ENCODE results near the gene MYBPC2.
A peak's percentile ranks its signal among the peaks of the same experiment; 100 is the strongest.

Gene MYBPC2

GRCh38 chr19:50498219-50499056 is 65.7 kb downstream of the MYBPC2 start:
- DNase-seq (ENCODE audit: low read depth, low spot score) = no peak

- DNase-seq (ENCODE audit: low read depth, low spot score) = no peak
Observed at GRCh38 chr19:50500060-50500752, 67.5 kb downstream of the MYBPC2 start.

DNA sequence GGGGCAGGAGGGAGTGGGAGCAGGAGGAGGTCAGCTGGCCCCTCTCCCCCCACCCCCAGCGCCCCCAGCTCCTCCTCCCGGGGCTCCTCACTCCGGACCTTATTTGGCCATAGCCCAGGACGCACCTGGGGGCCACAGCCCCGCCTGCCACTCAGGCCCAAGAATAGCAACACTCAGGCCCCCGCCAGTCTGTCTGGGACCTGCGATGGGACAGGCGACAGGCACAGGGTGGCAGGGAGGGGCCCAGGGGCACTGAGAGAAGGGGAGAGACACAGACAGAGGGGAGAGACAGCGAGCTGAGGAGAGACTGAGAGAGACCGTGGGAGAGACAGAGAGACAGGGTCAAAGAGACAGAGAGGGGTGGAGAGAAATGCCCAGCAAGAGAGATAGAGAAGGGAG is 68.1 kb downstream of the MYBPC2 start:
- DNase-seq (ENCODE audit: low read depth, low spot score) = no peak

- DNase-seq (ENCODE audit: low read depth, low spot score) = no peak
Observed at GRCh38 chr19:50501186-50501567, 68.5 kb downstream of the MYBPC2 start.

DNA sequence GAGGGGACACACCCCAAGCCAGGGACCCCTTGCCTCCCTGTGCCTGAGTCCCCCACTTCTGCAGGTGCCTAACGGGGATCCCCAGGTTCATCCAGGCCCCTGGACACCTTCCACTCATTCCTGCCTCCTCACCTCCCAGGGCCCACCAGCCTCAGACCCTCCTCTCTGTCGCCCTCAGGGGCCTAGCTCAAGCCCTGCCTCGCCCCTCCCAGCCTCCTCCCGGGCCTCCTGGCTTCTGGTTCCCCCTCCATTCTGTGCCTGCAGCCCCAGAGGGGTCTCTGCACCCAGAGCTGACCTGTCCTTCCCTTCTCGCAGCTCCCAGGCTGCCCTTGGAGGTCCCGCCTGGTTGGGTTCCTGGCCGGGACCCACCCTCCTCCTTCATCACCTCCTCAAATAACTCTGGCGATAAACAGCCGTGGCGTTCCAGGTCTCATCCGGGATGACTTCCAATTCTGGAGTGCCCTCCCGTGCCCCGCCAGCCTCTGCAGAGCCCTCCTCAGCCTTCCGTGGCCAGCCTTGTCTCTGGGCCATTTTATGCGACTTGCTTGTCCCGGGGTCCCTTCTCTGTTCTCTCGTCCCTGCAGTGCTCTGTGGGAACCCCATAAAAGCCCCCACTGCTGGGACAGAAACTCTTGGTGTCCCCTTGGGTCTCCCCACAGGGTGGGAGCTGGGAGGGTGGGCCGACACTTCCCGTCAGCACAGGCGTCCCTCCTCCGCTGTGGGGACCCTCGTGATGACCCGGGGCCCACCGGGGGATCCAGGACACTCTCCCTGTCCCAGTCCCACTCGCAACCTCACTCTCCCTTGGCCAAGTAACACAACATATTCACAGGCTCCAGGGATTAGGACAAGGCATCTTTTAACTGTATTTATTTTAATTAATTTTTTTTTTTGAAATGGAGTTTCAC is 69.1 kb downstream of the MYBPC2 start:
- DNase-seq (ENCODE audit: low read depth, low spot score) = no peak

DNA sequence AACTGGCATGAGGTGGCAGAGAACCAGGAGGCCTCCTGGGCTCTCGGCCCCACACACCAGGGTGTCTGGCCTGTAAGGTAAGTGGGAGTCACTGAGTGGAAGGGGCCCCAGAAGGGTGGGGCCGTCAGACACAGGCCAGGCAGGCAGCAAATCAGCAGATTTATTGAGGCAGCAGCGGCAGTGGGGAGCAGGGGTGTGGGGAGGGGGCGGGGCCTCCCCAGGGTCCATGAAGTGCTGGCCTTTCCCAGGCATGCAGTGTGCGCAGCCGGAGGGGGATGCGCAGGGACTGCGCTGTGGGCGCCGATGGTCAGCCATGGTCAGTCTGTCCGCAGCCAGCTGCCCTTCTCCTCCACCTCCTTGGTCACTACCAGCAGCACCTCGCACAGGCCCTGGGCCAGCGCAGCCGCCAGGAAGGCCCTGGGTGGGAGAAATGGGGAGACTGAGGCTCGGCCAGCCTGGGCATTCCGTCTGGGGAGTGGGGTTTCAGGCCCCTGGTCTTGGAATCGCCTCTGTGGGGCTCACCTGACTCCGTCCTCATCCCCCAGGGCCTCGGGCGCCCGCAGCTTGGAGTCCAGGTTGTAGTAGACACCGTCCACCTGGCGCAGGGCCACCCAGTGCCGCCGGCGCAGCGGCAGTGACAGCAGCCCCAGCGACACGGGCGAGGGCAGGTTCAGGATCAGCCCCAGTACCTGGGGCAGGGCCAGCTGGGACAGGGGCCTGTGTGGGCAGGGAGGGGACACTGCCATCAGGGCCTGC is 73.3 kb downstream of the MYBPC2 start:
- no peak for DNase-seq (ENCODE audit: low read depth, low spot score)

DNA sequence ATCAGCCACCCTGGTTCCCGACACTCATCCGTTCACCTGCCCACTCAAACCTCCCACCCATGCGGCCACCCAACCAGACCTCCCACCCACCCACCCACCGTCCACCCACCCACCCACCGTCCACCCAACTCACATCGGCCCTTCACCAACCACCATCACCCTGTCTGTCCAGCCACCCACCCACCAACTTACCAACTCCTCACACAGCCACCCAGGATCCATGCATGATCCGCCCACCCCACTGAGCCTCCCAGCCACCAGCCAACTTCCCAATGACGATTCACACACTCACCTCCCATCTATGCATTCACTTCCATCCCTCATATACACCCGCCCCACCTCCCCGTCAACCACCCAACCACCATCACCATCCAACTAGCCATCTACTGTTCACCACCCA is 74.0 kb downstream of the MYBPC2 start:
- no peak for DNase-seq (ENCODE audit: low read depth, low spot score)

DNA sequence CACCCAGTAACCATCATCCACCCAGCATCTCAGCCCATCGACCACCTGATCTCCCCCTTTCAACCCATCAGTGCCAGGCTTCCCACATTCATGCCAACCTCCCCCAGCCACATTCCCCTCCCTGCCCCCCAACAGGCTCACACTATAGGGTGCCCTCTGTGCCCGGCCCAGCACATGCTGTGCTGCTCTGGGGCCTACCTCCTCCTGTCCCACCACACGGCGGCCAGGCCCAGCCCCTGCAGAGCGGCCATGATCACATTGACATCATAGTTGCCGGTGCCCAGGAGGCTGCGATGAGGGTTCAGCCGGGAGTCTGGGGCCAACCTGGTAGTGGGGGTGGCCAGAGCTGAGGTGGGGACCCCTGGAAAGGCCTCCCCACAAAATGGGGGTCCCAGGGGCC is 74.7 kb downstream of the MYBPC2 start:
- no peak for DNase-seq (ENCODE audit: low read depth, low spot score)

DNA sequence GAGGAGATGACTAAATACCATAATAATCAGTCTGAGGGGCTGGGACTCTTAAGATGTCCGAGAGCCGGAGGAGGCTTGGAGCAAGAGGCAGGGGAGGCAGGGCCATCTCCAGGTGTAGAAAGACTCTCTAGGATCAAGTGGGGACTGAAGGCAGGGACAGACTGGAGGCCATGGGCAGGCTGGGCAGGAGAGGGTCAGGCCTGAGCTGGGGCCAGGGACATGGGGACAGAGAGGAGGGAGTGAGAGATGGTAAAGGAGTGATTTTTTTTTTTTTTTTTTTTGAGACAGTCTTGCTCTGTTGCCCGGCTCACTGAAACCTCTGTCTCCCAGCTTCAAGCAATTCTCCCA is 76.1 kb downstream of the MYBPC2 start:
- no peak for DNase-seq (ENCODE audit: low read depth, low spot score)

DNA sequence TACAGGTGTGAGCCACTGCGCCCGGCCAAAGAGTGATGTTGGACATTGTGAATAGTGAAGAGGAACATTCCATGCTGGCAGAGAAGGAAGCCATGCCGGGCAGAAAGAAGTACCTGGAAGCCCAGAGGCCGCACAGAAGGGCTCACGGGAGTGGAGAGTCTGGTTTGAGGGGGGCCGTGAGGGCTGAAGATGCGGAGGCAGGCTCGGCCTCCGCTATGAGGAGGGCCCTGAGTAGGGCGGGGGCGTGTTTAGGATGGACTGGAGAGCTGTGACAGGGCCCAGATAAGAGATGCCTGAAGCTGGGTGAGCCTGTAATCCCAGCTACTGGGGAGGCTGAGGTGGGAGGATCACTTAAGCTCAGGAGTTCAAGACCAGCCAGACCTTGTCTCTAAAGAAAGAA is 76.7 kb downstream of the MYBPC2 start:
- no peak for DNase-seq (ENCODE audit: low read depth, low spot score)

- no peak for DNase-seq (ENCODE audit: low read depth, low spot score)
Observed at GRCh38 chr19:50510121-50510670, 77.5 kb downstream of the MYBPC2 start.

DNA sequence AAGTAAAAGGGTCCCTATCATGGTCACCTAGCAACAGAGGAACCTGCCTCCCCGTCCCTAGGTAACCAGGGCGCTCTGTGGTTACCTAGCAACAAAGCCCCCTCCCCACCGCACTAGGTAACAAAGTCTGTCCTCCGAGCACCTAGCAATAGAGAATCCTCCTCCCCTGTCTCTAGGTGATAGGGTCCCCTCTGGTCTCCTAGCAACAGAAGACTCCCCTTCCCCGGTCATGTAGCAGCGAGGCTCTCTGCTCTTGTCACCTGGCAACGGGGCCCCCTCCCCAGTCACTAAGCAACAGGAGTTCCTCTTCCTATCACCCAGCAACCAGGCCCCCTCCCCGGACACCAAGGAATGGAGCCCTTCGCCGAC is 78.0 kb downstream of the MYBPC2 start:
- DNase-seq (ENCODE audit: low read depth, low spot score) = peak; percentile 65

DNA sequence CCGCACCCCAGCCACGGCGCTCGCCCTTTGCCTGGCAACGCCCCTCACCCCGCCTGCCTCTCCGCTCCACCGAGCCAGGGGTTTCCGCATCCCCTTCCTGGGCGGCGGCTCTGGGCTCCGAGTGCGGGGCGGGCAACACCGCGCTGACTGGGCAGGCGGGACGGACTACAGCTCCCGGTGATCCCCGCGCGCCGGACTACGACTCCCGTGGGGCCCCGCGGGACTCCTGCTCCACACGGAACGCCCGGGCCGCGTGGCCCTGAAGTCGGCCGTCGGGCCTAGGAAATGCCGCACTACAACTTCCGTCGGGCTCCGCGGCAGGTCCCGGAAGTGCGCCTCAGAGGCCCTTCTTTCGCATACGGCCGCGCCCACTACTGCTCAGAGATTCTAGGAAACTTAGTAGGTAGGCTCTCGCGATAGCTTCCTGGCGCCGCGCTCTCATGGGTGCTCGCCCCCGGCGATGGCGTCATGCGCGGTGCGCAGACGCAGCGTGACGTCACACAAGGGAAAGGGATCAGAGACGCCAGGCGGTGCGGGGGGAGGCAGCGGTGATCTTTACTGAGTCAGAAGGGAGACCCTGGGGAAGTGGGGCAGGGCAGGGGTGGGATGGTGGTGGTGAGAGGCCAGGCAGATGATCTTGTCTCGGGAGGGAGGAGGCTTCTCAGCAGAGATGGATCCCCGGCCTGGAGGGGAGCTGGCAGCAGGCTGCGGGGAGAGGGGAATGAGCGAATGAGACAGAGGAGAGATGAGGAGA is 78.6 kb downstream of the MYBPC2 start, which contains the start of gene JOSD2:
Gene JOSD2 (minus strand): TSS at position 123 of the 754 bp plus-strand sequence. CDS start 760 bp downstream, outside the sequence.
- DNase-seq (ENCODE audit: low read depth, low spot score) = peak; percentile 98

DNA sequence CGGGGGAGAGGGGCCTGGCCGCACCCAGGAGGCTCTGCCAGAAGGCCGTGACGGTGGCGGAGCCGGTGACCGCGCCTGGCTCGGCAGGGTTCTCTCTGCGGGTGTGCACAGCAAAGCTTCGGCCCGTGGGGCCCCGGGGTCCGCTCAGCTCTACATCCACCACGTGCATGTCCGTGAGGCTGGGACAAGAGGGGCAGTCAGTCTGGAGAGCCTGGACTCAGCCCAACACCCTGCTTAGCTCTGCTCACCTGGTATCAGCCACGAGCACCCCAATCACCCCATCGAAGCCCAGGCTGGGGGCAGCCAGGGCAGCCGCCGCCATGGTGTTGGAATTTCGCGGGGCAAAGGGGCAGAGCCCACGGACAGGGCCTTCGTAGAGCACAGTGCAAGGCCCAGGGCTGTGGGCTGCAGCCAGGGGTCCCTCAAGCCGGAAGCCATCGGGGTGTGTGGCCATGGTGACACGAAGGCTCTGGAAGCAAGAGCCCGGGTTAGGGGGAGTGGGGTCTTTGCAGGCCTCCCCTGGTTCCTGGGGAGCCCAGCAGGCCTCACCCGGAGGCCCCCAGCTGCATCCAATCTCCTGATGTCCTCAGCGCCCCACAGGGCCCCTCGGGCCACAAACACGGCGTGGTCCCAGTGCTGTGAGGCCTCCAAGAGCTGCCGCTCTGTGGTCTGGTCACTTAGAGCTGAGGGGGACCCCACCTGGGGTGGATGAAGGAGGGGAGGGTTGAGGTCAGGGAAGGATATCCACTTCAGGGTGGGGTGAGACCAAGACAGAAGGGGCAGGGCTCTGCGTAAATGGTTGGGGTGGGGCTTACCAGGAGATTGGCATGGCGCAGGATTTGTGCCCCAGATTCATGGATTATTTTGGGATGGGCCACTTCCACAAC is 79.7 kb downstream of the MYBPC2 start:
- DNase-seq (ENCODE audit: low read depth, low spot score) = no peak

GRCh38 chr19:50512999-50513745 is 80.5 kb downstream of the MYBPC2 start:
- DNase-seq (ENCODE audit: low read depth, low spot score) = no peak

DNA sequence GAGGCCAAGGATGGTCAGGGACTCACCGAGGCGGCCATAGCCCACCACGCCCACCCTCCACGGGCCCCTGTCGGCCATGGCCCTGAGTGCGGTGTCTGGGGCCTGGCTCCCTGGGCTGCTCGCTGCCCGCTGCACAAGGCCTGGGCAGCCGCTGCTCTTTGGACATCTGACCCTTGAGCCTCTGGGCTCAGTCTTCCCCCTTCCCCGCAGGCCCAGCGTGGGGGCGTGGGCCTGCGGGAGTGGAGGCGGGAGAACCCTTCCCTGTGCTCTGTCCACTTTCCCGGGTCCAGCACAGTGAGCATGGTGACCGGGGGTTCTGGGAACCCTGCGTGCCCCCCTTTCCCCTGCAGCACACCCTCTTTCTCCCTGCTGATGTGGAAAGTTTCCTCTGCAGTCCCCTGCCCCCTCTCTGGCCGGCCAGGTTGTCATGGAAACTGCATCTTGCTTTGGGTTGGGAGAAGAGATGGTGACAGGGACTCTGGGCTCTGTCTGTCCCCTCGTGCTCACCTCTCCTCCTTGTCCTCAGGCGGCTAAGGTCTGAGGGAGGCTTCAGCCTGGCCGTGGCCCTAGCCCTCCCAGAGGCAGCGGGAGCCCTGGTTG is 81.2 kb downstream of the MYBPC2 start, which contains the start of gene ASPDH:
Gene ASPDH (minus strand): TSS at position 168 of the 600 bp plus-strand sequence. CDS start 90 bp downstream, at position 78.
- DNase-seq (ENCODE audit: low read depth, low spot score) = no peak

- no peak for DNase-seq (ENCODE audit: low read depth, low spot score)
Observed at GRCh38 chr19:50514346-50515167, 81.9 kb downstream of the MYBPC2 start.

Data from iPS DF 19.7 (cell line).